Uterus (tissue), 2 donors: ENCODE results near the gene NDEL1.

Experiments used
- POLR2A ChIP-seq, 2 donors: fragments of 450-650 bp; IDR thresholded peaks; one replicate each; pipeline ENCODE4 v1.6.1; 2016; ENCODE audit warnings: antibody characterized with exemption in 2 of 2, mild to moderate bottlenecking in 1 of 2, moderate library complexity in 1 of 2
- TF ChIP-seq, protein P1 (sequence below), 4 experiments: fragments of 200-600 bp in 2 of 4; fragments of 450-650 bp in 2 of 4; sonication (generic) in 2 of 4; IDR thresholded peaks; one replicate each; pipeline ENCODE4 v1.5.1; 2016 to 2019; ENCODE audit warnings: antibody characterized with exemption in 4 of 4, mild to moderate bottlenecking in 2 of 4, moderate library complexity in 1 of 4

DNA sequence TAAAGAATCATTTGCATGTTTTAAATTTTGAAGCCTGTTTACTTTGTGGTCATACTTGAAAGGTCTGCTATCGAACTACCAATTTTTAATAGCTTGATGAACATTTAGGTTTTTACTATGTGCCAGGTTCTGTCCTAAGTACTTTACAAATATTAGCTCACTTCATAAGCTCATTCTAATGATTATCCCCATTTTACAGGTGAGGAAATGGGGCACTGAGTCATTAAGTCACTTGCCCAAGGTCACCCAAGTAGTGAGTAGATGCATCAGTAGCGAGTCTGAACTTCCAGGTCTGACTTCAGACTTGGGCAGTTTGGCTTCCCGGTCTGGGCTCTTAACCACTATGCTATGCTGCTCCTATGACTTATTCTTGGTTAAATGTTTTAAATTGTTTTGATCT, 4.0 kb downstream of the NDEL1 start:
- TF ChIP-seq, protein P1, sequence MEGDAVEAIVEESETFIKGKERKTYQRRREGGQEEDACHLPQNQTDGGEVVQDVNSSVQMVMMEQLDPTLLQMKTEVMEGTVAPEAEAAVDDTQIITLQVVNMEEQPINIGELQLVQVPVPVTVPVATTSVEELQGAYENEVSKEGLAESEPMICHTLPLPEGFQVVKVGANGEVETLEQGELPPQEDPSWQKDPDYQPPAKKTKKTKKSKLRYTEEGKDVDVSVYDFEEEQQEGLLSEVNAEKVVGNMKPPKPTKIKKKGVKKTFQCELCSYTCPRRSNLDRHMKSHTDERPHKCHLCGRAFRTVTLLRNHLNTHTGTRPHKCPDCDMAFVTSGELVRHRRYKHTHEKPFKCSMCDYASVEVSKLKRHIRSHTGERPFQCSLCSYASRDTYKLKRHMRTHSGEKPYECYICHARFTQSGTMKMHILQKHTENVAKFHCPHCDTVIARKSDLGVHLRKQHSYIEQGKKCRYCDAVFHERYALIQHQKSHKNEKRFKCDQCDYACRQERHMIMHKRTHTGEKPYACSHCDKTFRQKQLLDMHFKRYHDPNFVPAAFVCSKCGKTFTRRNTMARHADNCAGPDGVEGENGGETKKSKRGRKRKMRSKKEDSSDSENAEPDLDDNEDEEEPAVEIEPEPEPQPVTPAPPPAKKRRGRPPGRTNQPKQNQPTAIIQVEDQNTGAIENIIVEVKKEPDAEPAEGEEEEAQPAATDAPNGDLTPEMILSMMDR (IDR thresholded peaks at IDR 0.05) = no peak
- no peak for TF ChIP-seq POLR2A (IDR thresholded peaks at IDR 0.05)
